ENCODE results near the gene FOCAD.
"Not testable (repeated sequence)": the region's sequence is repeated elsewhere in the genome, so short reads cannot be mapped to it uniquely, and the experiment has no call there.

FOCAD gene

GRCh38 chr9:20941174-20941690 is 257.2 kb downstream of the FOCAD start:
- H3K4me1 Mint-ChIP-seq, result peaks cover 7% of the 10 kb centered on the region
- DNase-seq, result peak; percentile 63
- H3K9me3 Mint-ChIP-seq, result no peaks in the 10 kb centered on the region
- no peaks in the 10 kb centered on the region for H3K27me3 Mint-ChIP-seq
- no peak overlapping the region for H3K27ac Mint-ChIP-seq
- peaks cover 7% of the 10 kb centered on the region for H3K36me3 Mint-ChIP-seq
- H3K4me3 Mint-ChIP-seq, result no peak overlapping the region
- CTCF ChIA-PET, result interaction anchor here (0.7 to 3.6 kb wide), 26 partner anchors 13 to 1477 kb away, joined by 3 to 32 read pairs (median 4); partner anchors contain the start of gene MLLT3

- H3K4me3 Mint-ChIP-seq, result no peak overlapping the region
- H3K36me3 Mint-ChIP-seq, result peaks cover 11% of the 10 kb centered on the region
- no peaks in the 10 kb centered on the region for H3K9me3 Mint-ChIP-seq
- no peaks in the 10 kb centered on the region for H3K27me3 Mint-ChIP-seq
- H3K27ac Mint-ChIP-seq, result no peak overlapping the region
- H3K4me1 Mint-ChIP-seq, result peaks cover 7% of the 10 kb centered on the region
- CTCF ChIA-PET, result interaction anchor here (0.9 to 3.9 kb wide), 3 partner anchors 61 to 904 kb away, joined by 3 to 15 read pairs (median 5); no protein-coding TSS in a partner anchor
- DNase-seq, result no peak
Observed at GRCh38 chr9:20944507-20944906, 260.4 kb downstream of the FOCAD start.

- H3K36me3 Mint-ChIP-seq, result peaks cover 11% of the 10 kb centered on the region
- no peak overlapping the region for H3K27ac Mint-ChIP-seq
- H3K4me1 Mint-ChIP-seq, result peaks cover 7% of the 10 kb centered on the region
- no peak overlapping the region for H3K4me3 Mint-ChIP-seq
- no peak for DNase-seq
- H3K9me3 Mint-ChIP-seq, result no peaks in the 10 kb centered on the region
- no peaks in the 10 kb centered on the region for H3K27me3 Mint-ChIP-seq
- CTCF ChIA-PET, result interaction anchor here (0.9 to 3.9 kb wide), 3 partner anchors 61 to 905 kb away, joined by 3 to 15 read pairs (median 5); no protein-coding TSS in a partner anchor
Observed at GRCh38 chr9:20945269-20945668, 261.2 kb downstream of the FOCAD start.

- H3K4me3 Mint-ChIP-seq, result no peak overlapping the region
- no peaks in the 10 kb centered on the region for H3K27me3 Mint-ChIP-seq
- CTCF ChIA-PET, result interaction anchor here (3.9 kb wide), 1 partner anchor 165 kb away, joined by 15 read pairs; no protein-coding TSS in a partner anchor
- H3K27ac Mint-ChIP-seq, result no peak overlapping the region
- no peaks in the 10 kb centered on the region for H3K9me3 Mint-ChIP-seq
- H3K4me1 Mint-ChIP-seq, result peaks cover 6% of the 10 kb centered on the region
- peaks cover 11% of the 10 kb centered on the region for H3K36me3 Mint-ChIP-seq
- DNase-seq, result no peak
Observed at GRCh38 chr9:20945856-20946255, 261.8 kb downstream of the FOCAD start.

- Mint-ChIP-seq H3K27ac (no peak overlapping the region), H3K4me1 (peaks cover 3% of the 10 kb centered on the region), H3K36me3 (peaks cover 32% of the 10 kb centered on the region), H3K4me3 (no peak overlapping the region), H3K9me3 (no peaks in the 10 kb centered on the region), H3K27me3 (no peaks in the 10 kb centered on the region)
- no peak for DNase-seq
- CTCF ChIA-PET, result interaction anchor here (1.4 kb wide), 1 partner anchor 154 kb away, joined by 3 read pairs; no protein-coding TSS in a partner anchor
Observed at GRCh38 chr9:20948703-20949102, 264.6 kb downstream of the FOCAD start.

GRCh38 chr9:20950707-20951106 is 266.6 kb downstream of the FOCAD start:
- no peaks in the 10 kb centered on the region for H3K4me1 Mint-ChIP-seq

GRCh38 chr9:20962536-20963225 is 278.6 kb downstream of the FOCAD start:
- Mint-ChIP-seq H3K4me1 (no peaks in the 10 kb centered on the region), H3K9me3 (no peaks in the 10 kb centered on the region)
- CTCF ChIA-PET, result no interaction called here

More at GRCh38 chr9:20950707-20951106, 266.6 kb downstream of the FOCAD start:
- no peaks in the 10 kb centered on the region for H3K27me3 Mint-ChIP-seq
- DNase-seq, result no peak
- CTCF ChIA-PET, result interaction anchor here (0.9 kb wide), 1 partner anchor 160 kb away, joined by 4 read pairs; no protein-coding TSS in a partner anchor
- H3K4me3 Mint-ChIP-seq, result no peak overlapping the region
- H3K9me3 Mint-ChIP-seq, result no peaks in the 10 kb centered on the region
- H3K27ac Mint-ChIP-seq, result no peak overlapping the region
- H3K36me3 Mint-ChIP-seq, result peaks cover 32% of the 10 kb centered on the region

GRCh38 chr9:20972684-20973083 is 288.6 kb downstream of the FOCAD start:
- Mint-ChIP-seq H3K4me1 (no peaks in the 10 kb centered on the region), H3K4me3 (no peak overlapping the region), H3K36me3 (peaks cover 28% of the 10 kb centered on the region), H3K27me3 (no peaks in the 10 kb centered on the region), H3K27ac (no peak overlapping the region), H3K9me3 (peaks cover 3% of the 10 kb centered on the region)
- no peak for DNase-seq
- CTCF ChIA-PET, result no interaction called here

More at GRCh38 chr9:20962536-20963225, 278.6 kb downstream of the FOCAD start:
- DNase-seq, result no peak
- Mint-ChIP-seq H3K4me3 (no peak overlapping the region), H3K36me3 (peaks cover 13% of the 10 kb centered on the region), H3K27me3 (no peaks in the 10 kb centered on the region), H3K27ac (no peak overlapping the region)

GRCh38 chr9:20973246-20973947 is 289.3 kb downstream of the FOCAD start:
- CTCF ChIA-PET, result interaction anchor here (0.6 kb wide), 1 partner anchor 346 kb away, joined by 3 read pairs; no protein-coding TSS in a partner anchor
- not testable (repeated sequence) for H3K27me3 Mint-ChIP-seq, H3K4me3 Mint-ChIP-seq, H3K9me3 Mint-ChIP-seq, DNase-seq, H3K27ac Mint-ChIP-seq, H3K4me1 Mint-ChIP-seq
- H3K36me3 Mint-ChIP-seq, result peaks cover 29% of the 10 kb centered on the region

GRCh38 chr9:20974191-20974938 is 290.3 kb downstream of the FOCAD start:
- not testable (repeated sequence) for H3K4me3 Mint-ChIP-seq, H3K4me1 Mint-ChIP-seq, DNase-seq, H3K27me3 Mint-ChIP-seq, H3K27ac Mint-ChIP-seq, H3K9me3 Mint-ChIP-seq
- CTCF ChIA-PET, result interaction anchor here (0.6 kb wide), 1 partner anchor 347 kb away, joined by 3 read pairs; no protein-coding TSS in a partner anchor
- H3K36me3 Mint-ChIP-seq, result peaks cover 29% of the 10 kb centered on the region

- Mint-ChIP-seq H3K4me3 (no peak overlapping the region), H3K4me1 (no peaks in the 10 kb centered on the region), H3K36me3 (peaks cover 24% of the 10 kb centered on the region), H3K9me3 (no peaks in the 10 kb centered on the region), H3K27me3 (no peaks in the 10 kb centered on the region), H3K27ac (no peak overlapping the region)
- DNase-seq, result no peak
- CTCF ChIA-PET, result no interaction called here
Observed at GRCh38 chr9:20978249-20978648, 294.2 kb downstream of the FOCAD start.

- H3K4me3 Mint-ChIP-seq, result no peak overlapping the region
- no peak overlapping the region for H3K27ac Mint-ChIP-seq
- H3K27me3 Mint-ChIP-seq, result no peaks in the 10 kb centered on the region
- H3K36me3 Mint-ChIP-seq, result peaks cover 22% of the 10 kb centered on the region
- CTCF ChIA-PET, result interaction anchor here (0.7 to 1.1 kb wide), 2 partner anchors 40 to 97 kb away, joined by 3 to 4 read pairs; partner anchors contain the start of gene IFNB1
- DNase-seq, result no peak
- no peaks in the 10 kb centered on the region for H3K4me1 Mint-ChIP-seq
- H3K9me3 Mint-ChIP-seq, result no peaks in the 10 kb centered on the region
Observed at GRCh38 chr9:20980832-20981455, 296.9 kb downstream of the FOCAD start.

- Mint-ChIP-seq H3K27me3 (no peaks in the 10 kb centered on the region), H3K4me1 (no peaks in the 10 kb centered on the region), H3K9me3 (no peaks in the 10 kb centered on the region), H3K4me3 (no peak overlapping the region), H3K27ac (no peak overlapping the region), H3K36me3 (peaks cover 23% of the 10 kb centered on the region)
- DNase-seq, result no peak
- CTCF ChIA-PET, result interaction anchor here (1.1 kb wide), 1 partner anchor 97 kb away, joined by 4 read pairs; the partner anchor contains the start of gene IFNB1
Observed at GRCh38 chr9:20981486-20981885, 297.4 kb downstream of the FOCAD start.
